CD14-positive monocyte (primary cell): ENCODE measurements around the gene RPL38. TPM values are rescaled to one million over a fixed set of nuclear protein-coding genes. Genes with fewer than 3 reads are reported as not detected.

Experiments
- DNase-seq, 3 donors: peaks; one replicate each; pipeline ENCODE4 v3.0.0-alpha.2; 2011 to 2022
- H2AFZ ChIP-seq: 2 replicates; pipeline ENCODE4 v1.6.0; 2012; ENCODE audit warnings: mild to moderate bottlenecking, low read depth, low read length, inconsistent platforms; ENCODE audit not compliant: insufficient read depth, poor library complexity, severe bottlenecking
- H3K27ac ChIP-seq, 2 donors: 1 replicate in 1 of 2; 2 replicates in 1 of 2; pipeline ENCODE4 v1.5.1; 2012 to 2013; ENCODE audit warnings: low read length in 2 of 2, control low read depth in 1 of 2, inconsistent platforms in 1 of 2, low read depth in 1 of 2, mild to moderate bottlenecking in 1 of 2
- H3K27me3 ChIP-seq, 2 donors: one replicate each; pipeline versions ENCODE4 v1.6.0 to v1.6.1; 2011 to 2013; ENCODE audit warnings: low read length in 2 of 2; ENCODE audit not compliant: control insufficient read depth in 2 of 2, insufficient read depth in 2 of 2
- H3K36me3 ChIP-seq, 2 donors: replicated peaks in 1 of 2; 1 replicate in 1 of 2; 2 replicates in 1 of 2; pipeline versions ENCODE4 v1.5.1 to v1.6.1; 2012 to 2013; ENCODE audit warnings: low read length in 2 of 2, control low read depth in 1 of 2, inconsistent platforms in 1 of 2, mild to moderate bottlenecking in 1 of 2; ENCODE audit not compliant: insufficient read depth in 2 of 2, control insufficient read depth in 1 of 2
- H3K4me1 ChIP-seq, 2 donors: 1 replicate in 1 of 2; 2 replicates in 1 of 2; pipeline versions ENCODE4 v1.5.1 to v1.6.1; 2012 to 2013; ENCODE audit warnings: low read length in 2 of 2, control low read depth in 1 of 2, inconsistent platforms in 1 of 2, mild to moderate bottlenecking in 1 of 2, moderate library complexity in 1 of 2; ENCODE audit not compliant: insufficient read depth in 2 of 2, control insufficient read depth in 1 of 2
- H3K4me2 ChIP-seq: replicated peaks from 2 replicates; pipeline ENCODE3; 2012; ENCODE audit warnings: low read length, moderate library complexity, mild to moderate bottlenecking; ENCODE audit not compliant: poor library complexity, severe bottlenecking; ENCODE audit errors: extremely low read depth
- H3K4me3 ChIP-seq, 3 experiments: fragments of 200-600 bp in 1 of 3; sonication (generic) in 1 of 3; replicated peaks in 1 of 3; 1 replicate in 2 of 3; 2 replicates in 1 of 3; pipeline ENCODE4 v1.5.1; 2011 to 2013; ENCODE audit warnings: low read length in 3 of 3, mild to moderate bottlenecking in 3 of 3, control low read depth in 2 of 3, low read depth in 2 of 3, inconsistent platforms in 1 of 3, moderate library complexity in 1 of 3
- H3K79me2 ChIP-seq: 2 replicates; pipeline ENCODE4 v1.6.0; 2012; ENCODE audit warnings: mild to moderate bottlenecking, control low read depth, inconsistent platforms, low read length, moderate library complexity; ENCODE audit not compliant: insufficient read depth
- H3K9ac ChIP-seq: 2 replicates; pipeline ENCODE4 v1.6.0; 2017; ENCODE audit warnings: low read length, mild to moderate bottlenecking; ENCODE audit not compliant: insufficient read depth, poor library complexity, severe bottlenecking
- H3K9me3 ChIP-seq, 2 donors: replicated peaks in 1 of 2; 1 replicate in 1 of 2; 2 replicates in 1 of 2; pipeline versions ENCODE4 v1.5.1 to v1.6.1; 2012 to 2013; ENCODE audit warnings: low read length in 2 of 2, control low read depth in 1 of 2; ENCODE audit not compliant: control insufficient read depth in 1 of 2, insufficient read depth in 1 of 2
- H4K20me1 ChIP-seq: 2 replicates; pipeline ENCODE4 v1.6.0; 2012; ENCODE audit warnings: mild to moderate bottlenecking, low read length, control low read depth, moderate library complexity; ENCODE audit not compliant: insufficient read depth
- H3K27ac Mint-ChIP-seq, 7 donors: one replicate each; pipeline ENCODE4 v1.8.0; 2020; ENCODE audit warnings: mild to moderate bottlenecking in 7 of 7, mixed read lengths in 7 of 7, moderate library complexity in 6 of 7, inconsistent platforms in 2 of 7
- H3K27me3 Mint-ChIP-seq, 3 donors: one replicate each; pipeline ENCODE4 v1.8.0; 2021 to 2022; ENCODE audit warnings: low read depth in 3 of 3, mild to moderate bottlenecking in 3 of 3, mixed read lengths in 3 of 3, moderate library complexity in 3 of 3, inconsistent platforms in 1 of 3
- H3K36me3 Mint-ChIP-seq, 2 donors: one replicate each; pipeline ENCODE4 v1.8.0; 2020; ENCODE audit warnings: mixed read lengths in 2 of 2, inconsistent platforms in 1 of 2, mild to moderate bottlenecking in 1 of 2
- H3K4me1 Mint-ChIP-seq: one replicate; pipeline ENCODE4 v1.8.0; 2020; ENCODE audit warnings: mild to moderate bottlenecking, mixed read lengths
- H3K4me3 Mint-ChIP-seq, 2 donors: one replicate each; pipeline ENCODE4 v1.8.0; 2020; ENCODE audit warnings: mild to moderate bottlenecking in 2 of 2, mixed read lengths in 2 of 2, moderate library complexity in 1 of 2
- H3K9me3 Mint-ChIP-seq, 7 donors: one replicate each; pipeline ENCODE4 v1.8.0; 2020 to 2022; ENCODE audit warnings: mixed read lengths in 7 of 7, mild to moderate bottlenecking in 6 of 7, moderate library complexity in 6 of 7, inconsistent platforms in 2 of 7
- CTCF ChIP-seq: fragments of 200-600 bp; IDR thresholded peaks from one replicate; pipeline ENCODE4 v1.8.0; 2022; ENCODE audit warnings: antibody characterized with exemption, mild to moderate bottlenecking
- WGBS: methylation state at CpG from one replicate; pipeline ENCODE4 v1.1.5; 2013; ENCODE audit warnings: missing lambda C conversion rate; ENCODE audit not compliant: insufficient coverage; 5-methylcytosine and 5-hydroxymethylcytosine counted together
- intact Hi-C, 2 donors: fragments of 100-400 bp; cut with micrococcal nuclease; formaldehyde crosslinking; loops; one replicate each; pipeline versions ENCODE4 v1.15.0 to v1.15.1; 2023
- polyA plus RNA-seq, 3 donors: library from polyadenylated mRNA; depleted of rRNA in 1 of 3; unstranded in 2 of 3; stranded (reverse) in 1 of 3; fragments of 300-500 nt in 2 of 3; fragments of >200 nt in 1 of 3; fragmentation: Illumina TruSeq in 2 of 3; gene quantifications; 1 replicate in 2 of 3; 2 replicates in 1 of 3; pipeline ENCODE4 v1.2.3, GENCODE V29; 2012 to 2021

The RPL38 gene
- polyA plus RNA-seq, 3 donors, result 379 to 1,070 (median 919) TPM

- Histone ChIP-seq H3K27ac (no peak overlapping the region), H3K4me2 (no peak overlapping the region), H3K79me2 (no peaks in the 10 kb centered on the region), H2AFZ (no peak overlapping the region), H3K27me3 (peaks cover 0 to 2% of the 10 kb centered on the region in 2 donors), H3K4me1 (peaks cover 8 to 9% of the 10 kb centered on the region in 2 donors), H3K4me3 (no peak overlapping the region), H3K36me3 (no peaks in the 10 kb centered on the region), H4K20me1 (no peaks in the 10 kb centered on the region), H3K9ac (no peak overlapping the region), H3K9me3 (no peaks in the 10 kb centered on the region)
- H3K4me1 Mint-ChIP-seq, result no peaks in the 10 kb centered on the region
- no peak for DNase-seq
- no peak overlapping the region for H3K27ac Mint-ChIP-seq
- TF ChIP-seq CTCF, result no peak
- peaks cover 0 to 7% (median 3%) of the 10 kb centered on the region in 7 donors for H3K9me3 Mint-ChIP-seq
- no peaks in the 10 kb centered on the region for H3K36me3 Mint-ChIP-seq
- WGBS, result 61% methylated on average over 22 of the region's 23 CpGs
- H3K27me3 Mint-ChIP-seq, result peaks cover 3 to 8% (median 7%) of the 10 kb centered on the region in 3 donors
- intact Hi-C loops, result no loop called here
- no peak overlapping the region for H3K4me3 Mint-ChIP-seq
Observed at GRCh38 chr17:74160656-74161502, 42.6 kb upstream of the RPL38 start.

GRCh38 chr17:74161503-74161875 is 42.0 kb upstream of the RPL38 start:
- Histone ChIP-seq H3K27me3 (peaks cover 0 to 2% of the 10 kb centered on the region in 2 donors), H2AFZ (no peak overlapping the region), H3K9ac (no peak overlapping the region), H3K36me3 (no peaks in the 10 kb centered on the region), H3K79me2 (no peaks in the 10 kb centered on the region), H3K9me3 (no peaks in the 10 kb centered on the region), H3K4me2 (no peak overlapping the region), H3K27ac (no peak overlapping the region), H4K20me1 (no peaks in the 10 kb centered on the region), H3K4me1 (peaks cover 8 to 9% of the 10 kb centered on the region in 2 donors), H3K4me3 (no peak overlapping the region)
- intact Hi-C loops, result no loop called here
- no peak for DNase-seq
- H3K27ac Mint-ChIP-seq, result no peak overlapping the region
- peaks cover 0 to 7% (median 3%) of the 10 kb centered on the region in 7 donors for H3K9me3 Mint-ChIP-seq
- no peak overlapping the region for H3K4me3 Mint-ChIP-seq
- WGBS, result 87% methylated on average over 6 of the region's 11 CpGs
- H3K4me1 Mint-ChIP-seq, result no peaks in the 10 kb centered on the region
- TF ChIP-seq CTCF, result no peak
- peaks cover 5 to 9% (median 8%) of the 10 kb centered on the region in 3 donors for H3K27me3 Mint-ChIP-seq
- no peaks in the 10 kb centered on the region for H3K36me3 Mint-ChIP-seq
